ENCODE results near the gene MLPH.

GRCh38 chr2:237598468-237599208, 111.6 kb downstream of the MLPH start:
- no peak for TF ChIP-seq CTCF (IDR thresholded peaks at IDR 0.05)
- TF ChIP-seq POLR2A (IDR thresholded peaks at IDR 0.05): no peak
- TF ChIP-seq POLR2AphosphoS5 (IDR thresholded peaks at IDR 0.05): no peak
- TF ChIP-seq EP300 (IDR thresholded peaks at IDR 0.05): no peak
